Measurements from ENCODE around the gene JUN. TPM values are rescaled to one million over a fixed set of nuclear protein-coding genes. Genes with fewer than 3 reads are reported as not detected.

The JUN gene
- total RNA-seq, 1 experiment from 2014 or later, result 14.2 TPM

- no CpG with 5 or more reads among the region's 3 CpGs for WGBS (ENCODE audit: extremely low coverage, insufficient read length, low lambda C conversion rate)
- Histone ChIP-seq H3K9me3 (ENCODE audit: control insufficient read depth, low read depth, low read length) (no peaks in the 10 kb centered on the region), H4K91ac (ENCODE audit: insufficient read length, low read depth, low read length) (no peak overlapping the region), H4K8ac (replicated peaks; ENCODE audit: insufficient read length, low read depth, low read length) (no peak overlapping the region), H3K79me1 (ENCODE audit: insufficient read depth, low read depth, low read length, poor library complexity, severe bottlenecking) (no peaks in the 10 kb centered on the region), H2BK15ac (ENCODE audit: low read depth, low read length) (no peak overlapping the region), H3K79me2 (ENCODE audit: insufficient read depth, low read length) (no peaks in the 10 kb centered on the region), H2BK20ac (ENCODE audit: low read depth, low read length, poor library complexity, severe bottlenecking) (no peak overlapping the region), H3K4me2 (ENCODE audit: insufficient read depth, insufficient read length, low read length) (no peak overlapping the region), H2BK12ac (ENCODE audit: insufficient read length, low read depth, low read length) (no peak overlapping the region), H3K4me1 (ENCODE audit: insufficient read depth, low read length) (0 out of 2 replicates have a peak, but pooled peaks cover 2% of the 10 kb centered on the region), H4K5ac (ENCODE audit: insufficient read length, low read depth, low read length) (no peak overlapping the region), H3K14ac (ENCODE audit: insufficient read depth, low read length) (no peak overlapping the region), H2BK5ac (ENCODE audit: insufficient read length, low read length) (no peak overlapping the region), H3K23ac (ENCODE audit: insufficient read length, low read depth, low read length) (no peak overlapping the region), H2AFZ (ENCODE audit: low read length) (no peak overlapping the region), H2AK5ac (ENCODE audit: insufficient read length, low read length) (no peak overlapping the region), H3K56ac (ENCODE audit: insufficient read length, low read depth, low read length) (no peak overlapping the region), H3T11ph (ENCODE audit: low read length) (no peak overlapping the region), H3K27me3 (ENCODE audit: insufficient read depth, low read length) (no peaks in the 10 kb centered on the region), H3K18ac (ENCODE audit: insufficient read length, low read depth, low read length) (no peak overlapping the region), H3K27ac (ENCODE audit: insufficient read length, low read depth, low read length) (no peak overlapping the region), H3K4ac (ENCODE audit: low read depth, low read length) (no peak overlapping the region), H3K23me2 (ENCODE audit: insufficient read length, low read depth, low read length, poor library complexity, severe bottlenecking) (no peaks in the 10 kb centered on the region), H2BK120ac (ENCODE audit: low read depth, low read length, poor library complexity, severe bottlenecking) (no peak overlapping the region), H4K20me1 (ENCODE audit: control insufficient read depth, insufficient read depth, insufficient read length) (no peaks in the 10 kb centered on the region), H3K9ac (ENCODE audit: extremely low read depth, insufficient read length, low read length) (no peak overlapping the region)
- no peak for DNase-seq
- Mint-ChIP-seq H3K36me3 (ENCODE audit: insufficient read depth in 1 of 3, low read depth in 3 of 3) (no peaks in the 10 kb centered on the region), H3K4me1 (no peaks in the 10 kb centered on the region), H3K4me3 (no peak overlapping the region), H3K9me3 (peaks cover 0 to 4% of the 10 kb centered on the region in 2 experiments; a peak in 3 of 5 replicates), H3K27me3 (ENCODE audit: low read depth) (no peaks in the 10 kb centered on the region; the same call in 1 of the 2 replicates), H3K27ac (no peak overlapping the region)
- TF ChIP-seq, protein P1, sequence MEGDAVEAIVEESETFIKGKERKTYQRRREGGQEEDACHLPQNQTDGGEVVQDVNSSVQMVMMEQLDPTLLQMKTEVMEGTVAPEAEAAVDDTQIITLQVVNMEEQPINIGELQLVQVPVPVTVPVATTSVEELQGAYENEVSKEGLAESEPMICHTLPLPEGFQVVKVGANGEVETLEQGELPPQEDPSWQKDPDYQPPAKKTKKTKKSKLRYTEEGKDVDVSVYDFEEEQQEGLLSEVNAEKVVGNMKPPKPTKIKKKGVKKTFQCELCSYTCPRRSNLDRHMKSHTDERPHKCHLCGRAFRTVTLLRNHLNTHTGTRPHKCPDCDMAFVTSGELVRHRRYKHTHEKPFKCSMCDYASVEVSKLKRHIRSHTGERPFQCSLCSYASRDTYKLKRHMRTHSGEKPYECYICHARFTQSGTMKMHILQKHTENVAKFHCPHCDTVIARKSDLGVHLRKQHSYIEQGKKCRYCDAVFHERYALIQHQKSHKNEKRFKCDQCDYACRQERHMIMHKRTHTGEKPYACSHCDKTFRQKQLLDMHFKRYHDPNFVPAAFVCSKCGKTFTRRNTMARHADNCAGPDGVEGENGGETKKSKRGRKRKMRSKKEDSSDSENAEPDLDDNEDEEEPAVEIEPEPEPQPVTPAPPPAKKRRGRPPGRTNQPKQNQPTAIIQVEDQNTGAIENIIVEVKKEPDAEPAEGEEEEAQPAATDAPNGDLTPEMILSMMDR (conservative IDR thresholded peaks at IDR 0.05), result no peak
Measured at GRCh38 chr1:58738876-58739275, 45.0 kb downstream of the JUN start.

Measured in H9 (cell line).